Measurements from ENCODE around the gene FCGR2B. TPM values are rescaled to one million over a fixed set of nuclear protein-coding genes. Genes with fewer than 3 reads are reported as not detected.

Gene FCGR2B
- total and polyA plus RNA-seq, 2 experiments from 2014 or later, result not detected

DNA sequence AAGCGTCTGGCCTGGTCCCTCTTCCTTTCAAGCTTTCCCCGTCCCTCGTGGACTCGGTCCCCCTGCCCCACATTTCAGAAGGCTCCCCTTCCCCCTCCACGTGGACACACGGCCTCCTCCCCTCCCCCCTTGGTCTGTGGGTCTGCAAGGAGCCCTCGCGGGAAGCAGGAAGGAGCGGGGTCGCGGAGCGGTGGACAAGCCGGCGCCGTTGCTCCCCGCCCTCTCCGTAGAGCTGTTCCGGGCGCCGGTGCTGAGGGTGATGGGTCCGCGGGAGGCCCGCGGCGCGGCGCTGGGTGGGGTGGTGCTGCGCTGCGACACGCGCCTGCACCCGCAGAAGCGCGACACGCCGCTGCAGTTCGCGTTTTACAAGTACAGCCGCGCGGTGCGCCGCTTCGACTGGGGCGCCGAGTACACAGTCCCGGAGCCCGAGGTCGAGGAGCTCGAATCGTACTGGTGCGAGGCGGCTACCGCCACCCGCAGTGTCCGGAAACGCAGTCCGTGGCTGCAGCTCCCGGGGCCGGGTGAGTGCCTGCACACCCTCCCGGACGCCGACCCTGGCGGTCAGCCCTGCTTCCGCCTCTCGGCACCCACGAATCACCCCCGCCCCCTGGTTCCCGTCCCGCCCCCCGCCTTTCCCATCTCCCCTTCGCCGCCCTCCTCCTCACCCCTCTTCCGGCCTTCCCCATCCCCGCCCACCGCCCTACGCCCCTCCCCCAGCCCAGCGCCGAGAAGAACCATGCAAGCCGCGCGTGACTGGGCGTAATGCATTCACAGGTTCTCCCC, 63.7 kb downstream of the FCGR2B start:
- Histone ChIP-seq H4K20me1 (ENCODE audit: insufficient read depth, poor library complexity, severe bottlenecking) (no peaks in the 10 kb centered on the region), H3K9me2 (replicated peaks; ENCODE audit: insufficient read depth) (no peaks in the 10 kb centered on the region), H2AFZ (peak overlapping the region; percentile 83), H3K79me2 (no peaks in the 10 kb centered on the region), H3K9me3 (ENCODE audit: low read depth) (no peaks in the 10 kb centered on the region), H3K4me1 (ENCODE audit: insufficient read depth) (no peaks in the 10 kb centered on the region), H3K27ac (peak overlapping the region; percentile 92), H3K27me3 (no peaks in the 10 kb centered on the region), H3K4me3 (peak overlapping the region; percentile 74), H3K4me2 (peak overlapping the region; percentile 98), H3K36me3 (replicated peaks; ENCODE audit: insufficient read depth, low read depth) (no peaks in the 10 kb centered on the region)
- peak; percentile 94 for DNase-seq (ENCODE audit: low spot score)
- TF ChIP-seq EZH2 (IDR thresholded peaks at IDR 0.05; ENCODE audit: borderline replicate concordance) (no peak), EZH2phosphoT487 (IDR thresholded peaks at IDR 0.05; ENCODE audit: low read depth, severe bottlenecking, unreplicated experiment) (no peak)
- TF ChIP-seq, protein P1, sequence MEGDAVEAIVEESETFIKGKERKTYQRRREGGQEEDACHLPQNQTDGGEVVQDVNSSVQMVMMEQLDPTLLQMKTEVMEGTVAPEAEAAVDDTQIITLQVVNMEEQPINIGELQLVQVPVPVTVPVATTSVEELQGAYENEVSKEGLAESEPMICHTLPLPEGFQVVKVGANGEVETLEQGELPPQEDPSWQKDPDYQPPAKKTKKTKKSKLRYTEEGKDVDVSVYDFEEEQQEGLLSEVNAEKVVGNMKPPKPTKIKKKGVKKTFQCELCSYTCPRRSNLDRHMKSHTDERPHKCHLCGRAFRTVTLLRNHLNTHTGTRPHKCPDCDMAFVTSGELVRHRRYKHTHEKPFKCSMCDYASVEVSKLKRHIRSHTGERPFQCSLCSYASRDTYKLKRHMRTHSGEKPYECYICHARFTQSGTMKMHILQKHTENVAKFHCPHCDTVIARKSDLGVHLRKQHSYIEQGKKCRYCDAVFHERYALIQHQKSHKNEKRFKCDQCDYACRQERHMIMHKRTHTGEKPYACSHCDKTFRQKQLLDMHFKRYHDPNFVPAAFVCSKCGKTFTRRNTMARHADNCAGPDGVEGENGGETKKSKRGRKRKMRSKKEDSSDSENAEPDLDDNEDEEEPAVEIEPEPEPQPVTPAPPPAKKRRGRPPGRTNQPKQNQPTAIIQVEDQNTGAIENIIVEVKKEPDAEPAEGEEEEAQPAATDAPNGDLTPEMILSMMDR (IDR thresholded peaks at IDR 0.05; ENCODE audit: poor library complexity), result no peak
- under 1% methylated on average over 59 of the region's 83 CpGs for WGBS (ENCODE audit: low lambda C conversion rate, missing lambda C conversion rate)

GRCh38 chr1:161727256-161727924, 64.4 kb downstream of the FCGR2B start:
- peak overlapping the region; percentile 74 for H2AFZ ChIP-seq
- no peak for DNase-seq (ENCODE audit: low spot score)
- TF ChIP-seq EZH2 (IDR thresholded peaks at IDR 0.05; ENCODE audit: borderline replicate concordance), result no peak
- TF ChIP-seq, protein P1 (IDR thresholded peaks at IDR 0.05; ENCODE audit: poor library complexity), result no peak
- no peak for TF ChIP-seq EZH2phosphoT487 (IDR thresholded peaks at IDR 0.05; ENCODE audit: low read depth, severe bottlenecking, unreplicated experiment)
- peak overlapping the region; percentile 98 for H3K4me2 ChIP-seq
- WGBS (ENCODE audit: low lambda C conversion rate, missing lambda C conversion rate), result 2% methylated on average over 34 of the region's 38 CpGs
- H3K9me2 ChIP-seq (replicated peaks; ENCODE audit: insufficient read depth), result no peaks in the 10 kb centered on the region
- H3K79me2 ChIP-seq, result no peaks in the 10 kb centered on the region
- no peaks in the 10 kb centered on the region for H3K9me3 ChIP-seq (ENCODE audit: low read depth)
- H3K4me3 ChIP-seq, result peak overlapping the region; percentile 22
- no peaks in the 10 kb centered on the region for H3K4me1 ChIP-seq (ENCODE audit: insufficient read depth)
- no peaks in the 10 kb centered on the region for H4K20me1 ChIP-seq (ENCODE audit: insufficient read depth, poor library complexity, severe bottlenecking)
- no peaks in the 10 kb centered on the region for H3K27me3 ChIP-seq
- H3K36me3 ChIP-seq (replicated peaks; ENCODE audit: insufficient read depth, low read depth), result no peaks in the 10 kb centered on the region
- peak overlapping the region; percentile 92 for H3K27ac ChIP-seq

Small RNAs within 50 kb of the gene (small RNA-seq; reads per million reads assigned to genes)
- gene RF00019, result not detected

Other genes starting within 250 kb of the FCGR2B start
- gene FCGR2A, start 157.7 kb upstream of the FCGR2B start, total RNA-seq, result 3.6 TPM in 2 replicates
- 0.64 and 1.0 TPM in 2 replicates for gene FCGR2A, start 157.7 kb upstream of the FCGR2B start, polyA plus RNA-seq
- 0.50 and 1.1 TPM in 2 replicates for gene HSPA6, start 138.6 kb upstream of the FCGR2B start, total RNA-seq
- gene HSPA6, start 138.6 kb upstream of the FCGR2B start, polyA plus RNA-seq, result 0.41 and 13.2 TPM in 2 replicates
- 0.17 and 2.2 TPM in 2 replicates for gene FCGR3A, start 113.3 kb upstream of the FCGR2B start, total RNA-seq
- 0.31 and 0.80 TPM in 2 replicates for gene FCGR3A, start 113.3 kb upstream of the FCGR2B start, polyA plus RNA-seq
- gene FCGR3B, start 32.0 kb upstream of the FCGR2B start, total RNA-seq, result not detected in 2 replicates
- 0.40 TPM in 1 of 2 replicates, not detected in the other for gene FCGR3B, start 32.0 kb upstream of the FCGR2B start, polyA plus RNA-seq
- 0.16 and 3.0 TPM in 2 replicates for gene FCRLA, start 44.1 kb downstream of the FCGR2B start, total RNA-seq
- gene FCRLA, start 44.1 kb downstream of the FCGR2B start, polyA plus RNA-seq, result 0.31 and 0.75 TPM in 2 replicates
- 0.23 and 0.76 TPM in 2 replicates for gene FCRLB, start 58.4 kb downstream of the FCGR2B start, total RNA-seq
- 0.60 and 1.5 TPM in 2 replicates for gene FCRLB, start 58.4 kb downstream of the FCGR2B start, polyA plus RNA-seq
- 47.9 and 52.9 TPM in 2 replicates for gene DUSP12, start 86.6 kb downstream of the FCGR2B start, total RNA-seq
- gene DUSP12, start 86.6 kb downstream of the FCGR2B start, polyA plus RNA-seq, result 35.4 and 37.1 TPM in 2 replicates
- 27.8 and 29.8 TPM in 2 replicates for gene ATF6, start 103.2 kb downstream of the FCGR2B start, total RNA-seq
- gene ATF6, start 103.2 kb downstream of the FCGR2B start, polyA plus RNA-seq, result 13.4 and 15.3 TPM in 2 replicates

Measured in hepatocyte (in vitro differentiated cells).